Parathyroid adenoma (tissue), 2 donors: ENCODE results near the gene RNF149.
"Not testable (repeated sequence)": the region's sequence is repeated elsewhere in the genome, so short reads cannot be mapped to it uniquely, and the experiment has no call there.

Source experiments
- H2AFZ ChIP-seq: fragments of 300-600 bp; sonication (generic); one replicate; pipeline ENCODE4 v1.7.0; 2017; ENCODE audit warnings: antibody characterized with exemption, mild to moderate bottlenecking
- H3K27ac ChIP-seq: fragments of 300-600 bp; sonication (generic); one replicate; pipeline ENCODE4 v1.7.0; 2017
- H3K27me3 ChIP-seq: fragments of 300-600 bp; sonication (generic); one replicate; pipeline ENCODE4 v1.7.0; 2017; ENCODE audit warnings: low read length; ENCODE audit not compliant: control insufficient read depth, insufficient read depth
- H3K36me3 ChIP-seq: fragments of 300-600 bp; sonication (generic); one replicate; pipeline ENCODE4 v1.7.0; 2017; ENCODE audit warnings: low read length; ENCODE audit not compliant: control insufficient read depth, insufficient read depth
- H3K4me1 ChIP-seq: fragments of 300-600 bp; sonication (generic); one replicate; pipeline ENCODE4 v1.7.0; 2017; ENCODE audit warnings: control low read depth
- H3K4me2 ChIP-seq: fragments of 300-600 bp; sonication (generic); one replicate; pipeline ENCODE4 v1.7.0; 2017; ENCODE audit warnings: low read length
- H3K4me3 ChIP-seq: fragments of 300-600 bp; sonication (generic); one replicate; pipeline ENCODE4 v1.7.0; 2017; ENCODE audit warnings: low read depth, low read length
- H3K79me2 ChIP-seq: fragments of 300-600 bp; sonication (generic); one replicate; pipeline ENCODE4 v1.7.0; 2017; ENCODE audit warnings: control low read depth
- H3K9ac ChIP-seq: fragments of 300-600 bp; sonication (generic); one replicate; pipeline ENCODE4 v1.7.0; 2017; ENCODE audit warnings: mild to moderate bottlenecking
- H3K9me3 ChIP-seq: fragments of 300-600 bp; sonication (generic); one replicate; pipeline ENCODE4 v1.7.0; 2017; ENCODE audit warnings: low read length; ENCODE audit not compliant: control insufficient read depth
- TF ChIP-seq, protein P1 (sequence below): fragments of 300-600 bp; sonication (generic); IDR thresholded peaks from one replicate; pipeline ENCODE4 v1.7.0; 2017; ENCODE audit warnings: antibody characterized with exemption, mild to moderate bottlenecking
- donor health status: primary hyperparathyroidism.

Gene RNF149

DNA sequence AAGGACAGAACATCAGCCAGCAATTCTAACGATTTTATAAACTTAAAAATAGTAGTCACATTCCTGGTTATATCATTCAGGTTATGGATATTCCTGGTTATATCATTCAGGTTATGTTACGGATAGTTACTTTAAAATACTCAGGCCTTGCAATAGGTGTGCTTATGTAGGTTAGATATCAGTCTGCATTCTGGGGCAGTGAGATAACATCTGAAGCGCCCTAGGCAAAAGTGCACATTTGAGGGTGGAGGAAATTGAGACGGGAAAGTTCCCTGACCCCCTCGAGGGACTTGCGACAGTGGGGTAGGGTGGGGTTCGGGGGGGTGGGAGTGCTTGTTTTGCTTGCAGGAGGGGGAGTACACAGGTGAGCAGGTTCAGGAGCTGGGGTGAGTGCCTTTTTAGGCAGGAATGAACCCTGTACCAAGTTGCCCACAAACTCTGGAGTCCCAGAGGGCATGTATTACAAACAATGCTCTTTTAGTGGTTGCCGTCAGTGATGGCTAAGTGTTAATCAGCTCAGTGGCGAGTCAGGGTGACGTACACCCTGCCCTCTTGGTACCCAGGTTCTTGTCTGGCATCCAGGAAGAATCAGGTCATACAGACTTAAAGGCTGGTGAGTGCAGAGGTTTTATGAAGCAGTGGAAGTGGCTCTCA, 47.0 kb upstream of the RNF149 start:
- Histone ChIP-seq H2AFZ (no peak overlapping the region), H3K79me2 (no peaks in the 10 kb centered on the region), H3K27me3 (no peaks in the 10 kb centered on the region), H3K4me3 (no peak overlapping the region), H3K4me1 (no peaks in the 10 kb centered on the region), H3K27ac (no peak overlapping the region), H3K4me2 (no peak overlapping the region), H3K9me3 (no peaks in the 10 kb centered on the region), H3K36me3 (no peaks in the 10 kb centered on the region), H3K9ac (no peak overlapping the region)
- TF ChIP-seq, protein P1, sequence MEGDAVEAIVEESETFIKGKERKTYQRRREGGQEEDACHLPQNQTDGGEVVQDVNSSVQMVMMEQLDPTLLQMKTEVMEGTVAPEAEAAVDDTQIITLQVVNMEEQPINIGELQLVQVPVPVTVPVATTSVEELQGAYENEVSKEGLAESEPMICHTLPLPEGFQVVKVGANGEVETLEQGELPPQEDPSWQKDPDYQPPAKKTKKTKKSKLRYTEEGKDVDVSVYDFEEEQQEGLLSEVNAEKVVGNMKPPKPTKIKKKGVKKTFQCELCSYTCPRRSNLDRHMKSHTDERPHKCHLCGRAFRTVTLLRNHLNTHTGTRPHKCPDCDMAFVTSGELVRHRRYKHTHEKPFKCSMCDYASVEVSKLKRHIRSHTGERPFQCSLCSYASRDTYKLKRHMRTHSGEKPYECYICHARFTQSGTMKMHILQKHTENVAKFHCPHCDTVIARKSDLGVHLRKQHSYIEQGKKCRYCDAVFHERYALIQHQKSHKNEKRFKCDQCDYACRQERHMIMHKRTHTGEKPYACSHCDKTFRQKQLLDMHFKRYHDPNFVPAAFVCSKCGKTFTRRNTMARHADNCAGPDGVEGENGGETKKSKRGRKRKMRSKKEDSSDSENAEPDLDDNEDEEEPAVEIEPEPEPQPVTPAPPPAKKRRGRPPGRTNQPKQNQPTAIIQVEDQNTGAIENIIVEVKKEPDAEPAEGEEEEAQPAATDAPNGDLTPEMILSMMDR: no peak

DNA sequence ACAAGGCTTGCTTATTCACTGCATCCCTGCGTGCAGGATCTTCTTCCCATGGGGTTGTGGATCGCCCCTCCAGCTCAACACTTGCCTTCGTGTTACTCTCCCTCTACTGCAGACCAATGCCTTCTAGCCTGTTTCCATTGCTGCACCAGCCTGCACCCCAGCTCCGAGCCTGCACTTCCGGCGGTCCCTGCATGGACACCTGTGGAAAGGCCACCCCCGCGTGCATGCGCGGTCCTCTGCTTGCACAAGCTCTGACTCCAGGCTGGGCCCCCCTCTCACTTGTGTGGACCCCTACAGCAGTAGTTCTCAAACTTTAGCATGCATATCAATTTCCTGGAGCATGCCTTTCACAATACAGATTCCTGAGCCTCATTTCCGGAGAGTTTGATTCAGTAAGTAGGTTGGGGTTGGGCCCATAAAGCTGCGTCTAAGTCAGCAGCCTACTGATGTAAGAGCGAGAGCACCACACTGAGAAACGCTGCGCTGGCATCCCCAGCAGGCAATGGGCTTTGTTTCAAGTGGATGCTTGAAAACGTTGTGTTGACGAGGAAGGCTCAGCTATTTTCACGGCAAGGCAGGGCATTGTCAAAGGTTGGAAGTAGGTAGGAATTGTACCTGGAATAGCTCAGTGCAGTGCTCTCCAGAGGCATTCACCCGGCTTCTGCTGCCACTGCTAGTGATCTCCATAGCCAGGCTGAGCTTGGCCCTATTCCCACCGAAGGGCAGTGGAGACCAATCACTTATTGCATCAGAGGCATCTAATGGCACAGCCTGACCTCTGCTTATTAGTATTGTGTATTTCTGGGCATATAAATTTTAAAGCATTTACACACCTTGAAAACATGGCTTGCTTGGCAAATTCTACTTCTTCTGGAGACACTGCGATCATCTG, 46.2 kb upstream of the RNF149 start:
- Histone ChIP-seq H3K27ac (no peak overlapping the region), H3K36me3 (no peaks in the 10 kb centered on the region), H3K4me1 (no peaks in the 10 kb centered on the region), H3K9ac (no peak overlapping the region), H3K27me3 (no peaks in the 10 kb centered on the region), H3K4me3 (no peak overlapping the region), H3K4me2 (no peak overlapping the region), H3K79me2 (no peaks in the 10 kb centered on the region), H2AFZ (no peak overlapping the region), H3K9me3 (no peaks in the 10 kb centered on the region)
- TF ChIP-seq, protein P1: no peak

DNA sequence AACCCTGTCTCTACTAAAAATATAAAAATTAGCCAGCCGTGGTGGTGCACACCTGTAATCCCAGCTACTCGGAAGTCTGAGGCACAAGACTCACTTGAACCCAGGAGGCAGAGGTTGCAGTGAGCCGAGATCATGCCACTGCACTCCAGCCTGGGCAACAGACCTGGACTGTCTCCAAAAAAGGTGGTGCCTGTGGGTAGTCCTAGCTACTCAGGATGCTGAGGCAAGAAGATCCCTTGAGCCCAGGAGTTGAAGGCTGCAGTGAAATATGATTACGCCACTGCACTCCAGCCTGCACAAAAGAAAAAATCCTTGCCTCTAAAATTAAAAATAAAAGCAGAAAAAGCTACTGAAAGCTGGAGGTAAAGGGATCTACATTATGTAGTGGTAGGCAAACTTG, 44.1 kb upstream of the RNF149 start:
- not testable (repeated sequence) for H3K36me3 ChIP-seq, H3K9ac ChIP-seq, H3K4me2 ChIP-seq, H3K79me2 ChIP-seq, H3K27me3 ChIP-seq, H3K9me3 ChIP-seq, H3K27ac ChIP-seq, H3K4me3 ChIP-seq, H2AFZ ChIP-seq, H3K4me1 ChIP-seq

DNA sequence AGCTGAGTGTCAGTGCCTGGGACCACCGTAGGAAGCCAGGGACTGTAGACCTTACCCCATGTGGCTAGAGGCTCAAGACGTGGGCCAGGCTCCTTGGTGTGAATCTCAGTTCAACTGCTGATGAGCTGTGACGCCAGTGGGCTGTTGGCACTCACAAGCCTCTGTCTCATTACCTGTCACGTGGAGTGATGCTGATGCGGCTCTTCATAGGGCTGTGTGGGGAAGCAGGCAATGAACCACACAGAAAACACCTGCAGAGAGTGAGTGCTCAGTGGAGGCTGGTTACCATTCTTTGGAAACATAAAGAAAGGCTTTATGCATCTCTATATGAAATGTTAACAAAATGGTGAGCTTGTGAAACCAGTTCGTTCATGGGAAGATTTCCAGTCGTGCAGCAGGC, 42.7 kb upstream of the RNF149 start:
- H3K9me3 ChIP-seq: no peaks in the 10 kb centered on the region
- H3K27me3 ChIP-seq: no peaks in the 10 kb centered on the region
- H2AFZ ChIP-seq: no peak overlapping the region
- H3K27ac ChIP-seq: no peak overlapping the region
- H3K4me3 ChIP-seq: no peak overlapping the region
- no peaks in the 10 kb centered on the region for H3K79me2 ChIP-seq
- H3K4me1 ChIP-seq: no peaks in the 10 kb centered on the region
- no peak overlapping the region for H3K4me2 ChIP-seq
- no peaks in the 10 kb centered on the region for H3K36me3 ChIP-seq
- H3K9ac ChIP-seq: no peak overlapping the region
- TF ChIP-seq, protein P1: no peak

DNA sequence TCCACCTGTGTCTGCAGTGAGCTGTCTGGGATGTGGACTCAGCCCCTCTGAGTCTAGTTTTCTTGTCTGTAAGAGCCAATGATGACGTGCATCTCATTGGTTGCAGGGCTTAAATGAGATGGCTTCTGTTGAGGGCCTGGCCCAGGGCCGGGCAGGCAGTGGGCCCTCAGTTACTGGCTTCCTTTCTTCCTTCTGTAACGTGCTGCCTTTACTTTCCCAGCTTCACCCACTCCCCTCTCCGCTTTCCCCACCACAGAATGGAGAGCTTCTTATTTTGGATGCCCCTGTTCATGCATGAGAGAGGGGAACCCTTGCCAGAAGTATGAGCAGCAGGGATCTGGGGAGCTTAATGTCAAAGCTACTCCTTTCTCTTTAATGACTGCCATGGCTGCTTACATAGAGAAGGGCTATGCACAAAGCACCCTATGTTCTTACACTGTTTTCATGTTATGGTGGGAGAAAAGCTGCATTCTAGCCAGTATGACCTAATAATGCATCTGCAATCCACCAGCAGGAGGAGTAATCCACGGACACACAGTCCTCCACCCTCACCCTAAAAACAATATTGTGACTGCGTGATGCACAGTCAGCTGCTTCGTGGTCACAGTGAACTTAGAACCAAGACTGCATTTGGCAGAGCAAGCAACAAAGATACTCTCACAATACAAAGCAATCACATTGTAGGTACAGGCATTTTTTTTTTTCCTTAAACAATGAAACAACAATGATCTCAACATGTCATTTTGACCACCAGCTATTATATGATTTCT, 41.6 kb upstream of the RNF149 start:
- Histone ChIP-seq H2AFZ (no peak overlapping the region), H3K36me3 (no peaks in the 10 kb centered on the region), H3K79me2 (no peaks in the 10 kb centered on the region), H3K4me1 (no peaks in the 10 kb centered on the region), H3K9me3 (no peaks in the 10 kb centered on the region), H3K27me3 (no peaks in the 10 kb centered on the region), H3K9ac (no peak overlapping the region), H3K4me3 (no peak overlapping the region), H3K27ac (no peak overlapping the region), H3K4me2 (no peak overlapping the region)
- TF ChIP-seq, protein P1: no peak
